GM21717 (cell line): ENCODE data around the gene RPL4.

Experiments used
- ATAC-seq: cut with Tn5 transposase; IDR thresholded peaks from one replicate; pipeline ENCODE4 v1.9.1; 2021; ENCODE audit warnings: mild to moderate bottlenecking, moderate library complexity; ENCODE audit not compliant: unreplicated experiment

Gene RPL4

DNA sequence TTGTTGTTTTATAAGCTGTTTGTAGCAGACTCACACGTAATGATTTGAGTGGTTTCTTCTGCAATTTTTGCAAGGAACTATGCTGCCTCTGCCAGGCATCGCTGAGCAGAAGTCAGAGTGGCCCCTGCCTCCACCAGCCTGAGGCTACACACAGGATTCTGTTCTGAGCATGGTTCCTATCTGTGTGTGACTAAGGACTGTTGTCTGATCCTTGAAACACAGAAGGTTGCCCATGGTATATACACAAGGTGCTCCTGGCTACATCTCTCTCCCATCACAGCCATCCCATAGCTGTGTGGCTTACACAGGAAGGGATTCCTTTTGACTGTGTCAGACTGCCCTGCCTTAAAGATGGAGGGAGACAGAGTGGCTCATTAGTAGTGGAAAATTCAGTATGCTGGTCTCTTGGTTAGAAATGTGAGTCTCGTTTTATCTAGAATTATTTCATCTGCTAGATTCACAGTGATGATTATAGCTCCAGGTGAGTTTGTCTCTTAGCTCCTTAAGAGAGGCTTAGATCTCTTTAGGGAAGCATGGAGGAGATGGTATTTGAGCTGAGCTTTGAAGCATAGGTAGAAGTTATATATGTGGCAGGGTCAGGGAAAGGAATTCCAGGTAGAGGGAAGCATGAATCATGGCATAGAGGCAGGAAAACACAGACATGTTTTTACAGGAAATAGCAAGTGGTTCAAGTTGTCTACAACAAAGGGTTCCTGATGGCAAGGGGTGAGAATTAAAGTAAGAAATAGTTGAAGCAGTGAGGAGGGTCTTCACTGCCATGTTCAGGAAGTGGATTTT, 44.6 kb downstream of the RPL4 start:
- ATAC-seq = no peak

DNA sequence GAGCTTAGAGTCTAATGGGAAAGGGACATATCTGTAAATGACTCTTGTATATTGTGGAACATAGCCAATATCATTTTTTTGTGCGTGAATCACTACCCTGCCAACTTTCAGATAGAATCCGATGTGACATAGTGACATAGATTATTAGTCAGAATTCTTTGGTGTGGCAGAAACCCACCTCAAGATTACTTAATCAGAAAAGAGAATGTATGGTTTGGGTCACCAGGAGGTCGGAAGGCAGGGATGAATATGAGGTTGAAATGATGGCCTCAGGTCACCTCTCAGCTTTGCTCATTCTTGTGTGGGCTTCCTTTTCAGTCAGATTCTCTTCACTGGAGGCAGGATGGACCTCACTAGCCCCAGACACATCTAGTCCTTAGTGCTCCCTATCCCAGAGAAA, 48.4 kb downstream of the RPL4 start:
- no peak for ATAC-seq

DNA sequence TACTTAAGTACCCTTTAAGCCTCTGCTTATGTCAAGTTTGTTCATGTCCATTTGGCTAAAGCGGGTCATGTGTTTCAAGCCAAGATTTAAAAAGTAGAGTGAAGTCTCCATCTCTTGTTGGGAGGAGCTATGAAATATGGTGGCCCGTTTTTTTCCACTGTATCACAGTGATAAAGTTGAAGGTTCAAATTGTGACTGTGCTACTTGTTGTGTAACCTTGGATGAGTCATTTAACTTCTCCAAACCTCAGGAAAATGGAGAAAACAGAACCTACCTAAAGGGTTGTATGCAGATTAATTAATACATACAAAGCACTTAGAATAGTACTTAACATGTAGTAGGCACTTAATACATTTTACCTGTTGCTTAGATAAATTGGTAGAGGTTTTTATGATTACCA, 50.5 kb downstream of the RPL4 start:
- ATAC-seq = no peak

DNA sequence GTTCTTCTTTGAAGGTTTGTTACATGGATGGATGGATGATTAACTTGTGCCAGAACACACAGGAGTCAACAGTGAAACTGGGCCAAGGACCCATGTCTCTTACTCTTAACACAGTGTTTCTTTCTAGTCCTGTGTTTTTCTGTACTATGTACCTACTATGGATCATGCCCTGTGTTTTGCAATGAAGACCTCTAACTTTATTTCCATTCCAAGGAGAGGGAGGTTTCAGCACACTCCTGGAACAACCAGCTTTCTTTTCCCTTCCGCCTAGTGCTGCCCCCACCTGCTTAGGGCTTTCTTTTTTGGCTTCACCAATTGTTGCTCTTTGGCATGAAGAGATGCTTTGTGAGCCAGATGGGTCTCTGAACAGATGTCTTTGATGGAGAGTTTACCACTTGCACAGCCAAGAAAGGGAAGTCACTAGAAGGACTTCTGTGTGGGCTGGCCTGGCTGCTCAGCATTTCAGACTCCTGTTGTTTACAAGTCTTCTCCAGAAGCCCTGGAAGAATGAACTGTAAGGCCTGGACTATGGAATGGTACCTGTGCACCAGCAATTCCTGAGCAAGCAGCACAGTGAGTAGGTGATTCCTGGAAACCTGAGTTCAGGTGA, 51.6 kb downstream of the RPL4 start:
- ATAC-seq = no peak

DNA sequence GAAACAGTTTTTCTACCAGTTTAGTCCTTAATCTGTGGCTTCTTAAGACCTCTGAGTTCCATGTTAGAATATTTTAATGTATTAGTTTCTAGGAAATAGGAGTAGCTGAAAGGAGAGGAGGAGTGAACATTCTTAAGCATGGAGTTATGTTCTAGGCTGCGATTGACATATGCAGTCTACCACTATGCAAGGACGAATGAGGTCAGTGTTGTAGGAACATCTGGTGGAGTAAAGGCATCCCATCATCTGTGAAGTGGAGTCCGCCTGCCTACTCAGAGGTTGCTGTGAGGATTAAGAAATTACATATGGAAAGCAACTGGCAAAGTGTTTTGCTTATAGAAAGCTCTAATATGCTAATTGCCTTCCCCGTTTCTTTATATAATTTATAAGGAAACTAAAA, 52.2 kb downstream of the RPL4 start:
- no peak for ATAC-seq
